IPS-18a (cell line): ENCODE measurements around the gene TGFBR1.

Experiments used
- H3K27ac ChIP-seq: one replicate; pipeline ENCODE4 v1.5.1; 2013; ENCODE audit warnings: low read length
- H3K27me3 ChIP-seq: one replicate; pipeline ENCODE4 v1.6.1; 2013; ENCODE audit warnings: mild to moderate bottlenecking, low read length; ENCODE audit not compliant: control insufficient read depth, insufficient read depth
- H3K36me3 ChIP-seq: one replicate; pipeline ENCODE4 v1.6.1; 2013; ENCODE audit warnings: low read depth, low read length; ENCODE audit not compliant: control insufficient read depth
- H3K4me1 ChIP-seq: one replicate; pipeline ENCODE4 v1.6.1; 2013; ENCODE audit warnings: low read depth, low read length; ENCODE audit not compliant: control insufficient read depth
- H3K4me3 ChIP-seq: one replicate; pipeline ENCODE4 v1.5.1; 2013; ENCODE audit warnings: low read length
- H3K9ac ChIP-seq: one replicate; pipeline ENCODE4 v1.6.1; 2013; ENCODE audit warnings: mild to moderate bottlenecking, low read length, moderate library complexity
- H3K9me3 ChIP-seq: one replicate; pipeline ENCODE4 v1.6.1; 2013; ENCODE audit warnings: low read depth, low read length; ENCODE audit not compliant: control insufficient read depth

Gene TGFBR1

GRCh38 chr9:99140685-99141314 lies 35.9 kb downstream of the TGFBR1 start:
- H3K4me1 ChIP-seq, result peaks cover 4% of the 10 kb centered on the region
- H3K27me3 ChIP-seq, result no peaks in the 10 kb centered on the region
- no peak overlapping the region for H3K4me3 ChIP-seq
- H3K27ac ChIP-seq, result no peak overlapping the region
- no peak overlapping the region for H3K9ac ChIP-seq
- no peaks in the 10 kb centered on the region for H3K9me3 ChIP-seq
- H3K36me3 ChIP-seq, result peaks cover 38% of the 10 kb centered on the region

GRCh38 chr9:99141849-99142248 lies 36.9 kb downstream of the TGFBR1 start:
- Histone ChIP-seq H3K27ac (no peak overlapping the region), H3K36me3 (peaks cover 48% of the 10 kb centered on the region), H3K4me1 (peaks cover 4% of the 10 kb centered on the region), H3K9ac (no peak overlapping the region), H3K27me3 (no peaks in the 10 kb centered on the region), H3K4me3 (no peak overlapping the region), H3K9me3 (no peaks in the 10 kb centered on the region)

GRCh38 chr9:99142275-99142674 lies 37.4 kb downstream of the TGFBR1 start:
- H3K9me3 ChIP-seq, result no peaks in the 10 kb centered on the region
- no peaks in the 10 kb centered on the region for H3K27me3 ChIP-seq
- H3K4me1 ChIP-seq, result peaks cover 4% of the 10 kb centered on the region
- H3K36me3 ChIP-seq, result peaks cover 52% of the 10 kb centered on the region
- no peak overlapping the region for H3K9ac ChIP-seq
- no peak overlapping the region for H3K27ac ChIP-seq
- no peak overlapping the region for H3K4me3 ChIP-seq

GRCh38 chr9:99143655-99144054 lies 38.7 kb downstream of the TGFBR1 start:
- Histone ChIP-seq H3K36me3 (peaks cover 65% of the 10 kb centered on the region), H3K27me3 (no peaks in the 10 kb centered on the region), H3K4me3 (no peak overlapping the region), H3K4me1 (peaks cover 4% of the 10 kb centered on the region), H3K9me3 (no peaks in the 10 kb centered on the region), H3K27ac (no peak overlapping the region), H3K9ac (no peak overlapping the region)

- Histone ChIP-seq H3K9ac (no peak overlapping the region), H3K36me3 (peaks cover 77% of the 10 kb centered on the region), H3K27me3 (no peaks in the 10 kb centered on the region), H3K4me1 (peaks cover 4% of the 10 kb centered on the region), H3K4me3 (no peak overlapping the region), H3K9me3 (no peaks in the 10 kb centered on the region), H3K27ac (no peak overlapping the region)
Measured at GRCh38 chr9:99144966-99145365, 40.1 kb downstream of the TGFBR1 start.

- H3K4me1 ChIP-seq, result no peaks in the 10 kb centered on the region
- peaks cover 82% of the 10 kb centered on the region for H3K36me3 ChIP-seq
Measured at GRCh38 chr9:99146574-99146973, 41.7 kb downstream of the TGFBR1 start.

GRCh38 chr9:99147177-99147576 lies 42.3 kb downstream of the TGFBR1 start:
- Histone ChIP-seq H3K9me3 (no peaks in the 10 kb centered on the region), H3K9ac (no peak overlapping the region), H3K4me1 (no peaks in the 10 kb centered on the region), H3K36me3 (peaks cover 76% of the 10 kb centered on the region), H3K4me3 (no peak overlapping the region), H3K27ac (no peak overlapping the region), H3K27me3 (no peaks in the 10 kb centered on the region)

More at GRCh38 chr9:99146574-99146973, 41.7 kb downstream of the TGFBR1 start:
- H3K9me3 ChIP-seq, result no peaks in the 10 kb centered on the region
- H3K4me3 ChIP-seq, result no peak overlapping the region
- H3K27ac ChIP-seq, result no peak overlapping the region
- H3K9ac ChIP-seq, result no peak overlapping the region
- no peaks in the 10 kb centered on the region for H3K27me3 ChIP-seq

- H3K27me3 ChIP-seq, result no peaks in the 10 kb centered on the region
- H3K27ac ChIP-seq, result no peak overlapping the region
- H3K36me3 ChIP-seq, result peaks cover 46% of the 10 kb centered on the region
- no peaks in the 10 kb centered on the region for H3K4me1 ChIP-seq
- H3K9me3 ChIP-seq, result no peaks in the 10 kb centered on the region
- no peak overlapping the region for H3K4me3 ChIP-seq
- H3K9ac ChIP-seq, result no peak overlapping the region
Measured at GRCh38 chr9:99150451-99151171, 45.7 kb downstream of the TGFBR1 start.

- no peak overlapping the region for H3K4me3 ChIP-seq
- H3K4me1 ChIP-seq, result no peaks in the 10 kb centered on the region
- no peaks in the 10 kb centered on the region for H3K9me3 ChIP-seq
- H3K27me3 ChIP-seq, result no peaks in the 10 kb centered on the region
- no peak overlapping the region for H3K27ac ChIP-seq
- H3K9ac ChIP-seq, result no peak overlapping the region
- peaks cover 11% of the 10 kb centered on the region for H3K36me3 ChIP-seq
Measured at GRCh38 chr9:99154356-99154755, 49.4 kb downstream of the TGFBR1 start.

- Histone ChIP-seq H3K4me3 (no peak overlapping the region), H3K27ac (no peak overlapping the region), H3K4me1 (no peaks in the 10 kb centered on the region), H3K9me3 (no peaks in the 10 kb centered on the region), H3K27me3 (no peaks in the 10 kb centered on the region), H3K9ac (no peak overlapping the region), H3K36me3 (peaks cover 2% of the 10 kb centered on the region)
Measured at GRCh38 chr9:99155736-99156135, 50.8 kb downstream of the TGFBR1 start.

- Histone ChIP-seq H3K27me3 (no peaks in the 10 kb centered on the region), H3K4me1 (no peaks in the 10 kb centered on the region), H3K9ac (no peak overlapping the region), H3K9me3 (no peaks in the 10 kb centered on the region), H3K36me3 (no peaks in the 10 kb centered on the region), H3K27ac (no peak overlapping the region), H3K4me3 (no peak overlapping the region)
Measured at GRCh38 chr9:99158629-99159028, 53.7 kb downstream of the TGFBR1 start.

GRCh38 chr9:99160173-99160572 lies 55.3 kb downstream of the TGFBR1 start:
- Histone ChIP-seq H3K9ac (no peak overlapping the region), H3K27ac (no peak overlapping the region)

More at GRCh38 chr9:99160173-99160572, 55.3 kb downstream of the TGFBR1 start:
- no peak overlapping the region for H3K4me3 ChIP-seq
- no peaks in the 10 kb centered on the region for H3K4me1 ChIP-seq
- H3K27me3 ChIP-seq, result no peaks in the 10 kb centered on the region
- H3K36me3 ChIP-seq, result no peaks in the 10 kb centered on the region
- no peaks in the 10 kb centered on the region for H3K9me3 ChIP-seq
